NCI-H1048 (cell line): ENCODE data around the gene CLCA2.

ENCODE experiments used
- DNase-seq: peaks from one replicate; lab custom pipeline; 2025; lab: John Stamatoyannopoulos, UW

CLCA2 gene

DNA sequence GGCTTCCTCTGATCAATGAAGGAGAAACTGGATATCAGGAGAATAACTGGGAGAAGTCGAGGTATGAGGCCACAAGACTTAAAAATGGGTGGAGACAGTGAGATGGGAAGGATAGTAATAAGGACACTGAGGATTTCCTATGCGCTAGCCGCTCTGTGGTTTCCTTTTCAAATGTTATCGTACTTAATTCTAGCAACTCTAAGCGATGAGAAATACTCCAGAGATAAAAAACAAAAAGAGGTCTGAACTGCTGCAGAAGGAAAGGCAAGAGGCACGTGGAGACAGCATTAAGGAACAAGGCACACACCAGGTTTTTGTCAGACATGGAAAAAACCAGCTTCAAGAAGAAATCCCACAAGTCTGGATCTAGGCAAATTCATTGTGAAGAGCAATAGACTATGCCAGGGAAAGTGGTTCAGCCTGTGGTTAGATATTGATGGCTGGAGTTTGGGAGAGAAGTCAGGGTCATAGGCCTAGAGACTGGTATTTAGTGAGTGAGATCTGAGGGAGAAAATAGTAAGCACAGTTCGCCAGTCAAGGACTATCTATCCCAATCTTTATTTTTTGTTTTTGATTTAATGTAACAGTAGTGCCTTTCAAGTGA lies 5.3 kb downstream of the CLCA2 start:
- DNase-seq, result no peak

DNA sequence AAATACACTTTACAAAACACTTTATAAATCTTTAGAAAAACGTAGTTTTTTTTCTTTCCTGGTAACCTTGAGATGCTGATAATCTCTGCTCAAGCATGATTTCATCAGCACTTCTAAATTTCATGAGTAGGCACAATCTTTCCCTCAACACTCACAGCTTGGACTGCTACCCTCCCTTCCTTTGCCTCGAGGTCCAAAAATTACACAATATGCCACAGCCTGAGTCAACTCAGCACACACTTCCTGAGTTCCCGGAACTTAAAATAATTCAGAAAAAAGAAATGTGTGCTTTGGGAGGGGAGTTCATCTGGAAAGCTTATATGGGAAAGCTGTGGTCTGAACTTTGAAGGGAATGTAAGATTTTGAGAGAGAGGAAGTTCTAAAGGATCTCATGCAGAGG lies 5.9 kb downstream of the CLCA2 start:
- DNase-seq, result no peak

GRCh38 chr1:86430376-86430775 lies 6.4 kb downstream of the CLCA2 start:
- no peak for DNase-seq

- no peak for DNase-seq
Measured at GRCh38 chr1:86434059-86434458, 10.1 kb downstream of the CLCA2 start.

GRCh38 chr1:86435327-86435726 lies 11.4 kb downstream of the CLCA2 start:
- DNase-seq, result no peak

- no peak for DNase-seq
Measured at GRCh38 chr1:86436041-86436440, 12.1 kb downstream of the CLCA2 start.

DNA sequence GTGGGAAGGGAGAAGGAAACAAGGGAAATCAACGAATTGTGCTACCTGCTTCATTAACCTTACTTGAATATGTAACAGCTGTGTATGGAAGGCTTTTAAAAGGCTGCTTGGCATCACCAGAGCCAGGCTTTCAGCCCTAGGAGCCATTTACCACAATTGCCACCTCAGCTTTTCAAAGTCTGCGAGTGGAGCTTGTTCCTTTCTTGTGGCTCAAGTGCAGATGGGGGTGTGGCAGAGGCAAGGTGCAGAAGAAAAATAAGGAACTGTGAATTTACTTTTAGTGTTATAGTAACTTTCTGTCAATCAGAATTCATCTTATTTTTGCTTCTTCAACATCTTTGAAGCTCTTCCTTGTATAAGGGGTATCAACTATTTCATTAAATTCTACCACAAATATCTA lies 17.6 kb downstream of the CLCA2 start:
- DNase-seq, result no peak

- DNase-seq, result no peak
Measured at GRCh38 chr1:86441997-86442396, 18.0 kb downstream of the CLCA2 start.

- no peak for DNase-seq
Measured at GRCh38 chr1:86445919-86446318, 21.9 kb downstream of the CLCA2 start.

DNA sequence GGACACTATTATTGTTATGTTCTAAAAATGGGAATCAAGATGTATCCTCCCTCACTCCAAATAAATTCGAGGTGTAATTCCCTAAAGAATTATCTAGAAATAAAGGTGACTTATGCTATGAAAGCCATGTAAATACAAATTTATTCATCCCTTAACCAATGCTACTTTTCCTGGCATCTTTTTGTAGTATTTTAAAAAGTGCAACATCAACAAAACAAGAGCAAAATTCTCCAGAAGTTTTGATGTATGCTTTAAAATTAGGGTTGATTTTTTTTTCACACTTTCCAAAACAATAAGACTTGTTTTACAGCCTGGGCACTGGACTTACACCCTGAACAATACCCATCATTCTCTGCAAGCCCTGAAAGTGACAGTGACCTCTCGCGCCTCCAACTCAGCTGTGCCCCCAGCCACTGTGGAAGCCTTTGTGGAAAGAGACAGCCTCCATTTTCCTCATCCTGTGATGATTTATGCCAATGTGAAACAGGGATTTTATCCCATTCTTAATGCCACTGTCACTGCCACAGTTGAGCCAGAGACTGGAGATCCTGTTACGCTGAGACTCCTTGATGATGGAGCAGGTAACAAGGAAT lies 23.3 kb downstream of the CLCA2 start:
- DNase-seq, result no peak

GRCh38 chr1:86448670-86449069 lies 24.7 kb downstream of the CLCA2 start:
- DNase-seq, result no peak

DNA sequence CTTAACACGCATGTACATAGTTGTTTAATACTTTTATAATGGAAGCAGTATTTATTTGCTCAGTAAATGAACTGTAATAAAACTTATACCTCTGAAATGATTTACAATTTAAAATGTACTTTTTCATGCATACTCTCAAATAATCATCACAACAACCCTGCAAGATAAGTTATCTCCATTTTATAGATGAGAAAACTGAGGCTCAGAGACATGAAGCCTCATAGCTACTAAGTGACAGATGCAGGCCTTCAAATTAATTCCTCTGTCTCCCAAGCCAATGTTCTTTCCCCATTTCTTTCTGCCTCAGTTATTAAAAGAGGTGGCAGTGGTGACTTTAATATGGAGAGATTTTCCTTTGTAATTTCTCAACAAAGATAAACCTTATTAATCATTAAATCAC lies 25.1 kb downstream of the CLCA2 start:
- no peak for DNase-seq

GRCh38 chr1:86450847-86451246 lies 26.9 kb downstream of the CLCA2 start:
- DNase-seq, result no peak

GRCh38 chr1:86453664-86454063 lies 29.7 kb downstream of the CLCA2 start:
- no peak for DNase-seq

- no peak for DNase-seq
Measured at GRCh38 chr1:86455073-86455472, 31.1 kb downstream of the CLCA2 start.

DNA sequence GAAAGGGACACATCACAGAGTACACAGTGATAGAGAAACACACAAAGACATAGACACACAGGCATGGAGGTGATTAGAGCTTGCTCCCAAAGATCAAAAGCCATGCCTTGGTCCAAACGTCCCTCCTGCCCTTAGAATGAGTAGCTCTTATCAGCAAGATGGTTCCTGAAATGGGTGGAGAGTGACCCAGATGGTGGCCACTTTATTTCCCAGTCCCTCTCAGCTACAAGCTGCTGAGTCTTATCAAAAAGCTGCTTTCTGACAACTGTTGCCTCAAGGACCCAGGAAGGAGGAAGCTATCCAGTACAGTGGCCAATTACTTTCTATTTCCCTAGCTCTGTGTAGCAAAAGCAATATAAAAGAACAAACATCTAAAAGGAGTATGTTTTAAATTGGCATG lies 37.0 kb downstream of the CLCA2 start:
- DNase-seq, result no peak

- no peak for DNase-seq
Measured at GRCh38 chr1:86461482-86461881, 37.5 kb downstream of the CLCA2 start.

GRCh38 chr1:86464819-86465218 lies 40.8 kb downstream of the CLCA2 start:
- no peak for DNase-seq

GRCh38 chr1:86466109-86466844 lies 42.3 kb downstream of the CLCA2 start:
- DNase-seq, result no peak

- no peak for DNase-seq
Measured at GRCh38 chr1:86466986-86467385, 43.0 kb downstream of the CLCA2 start.

DNA sequence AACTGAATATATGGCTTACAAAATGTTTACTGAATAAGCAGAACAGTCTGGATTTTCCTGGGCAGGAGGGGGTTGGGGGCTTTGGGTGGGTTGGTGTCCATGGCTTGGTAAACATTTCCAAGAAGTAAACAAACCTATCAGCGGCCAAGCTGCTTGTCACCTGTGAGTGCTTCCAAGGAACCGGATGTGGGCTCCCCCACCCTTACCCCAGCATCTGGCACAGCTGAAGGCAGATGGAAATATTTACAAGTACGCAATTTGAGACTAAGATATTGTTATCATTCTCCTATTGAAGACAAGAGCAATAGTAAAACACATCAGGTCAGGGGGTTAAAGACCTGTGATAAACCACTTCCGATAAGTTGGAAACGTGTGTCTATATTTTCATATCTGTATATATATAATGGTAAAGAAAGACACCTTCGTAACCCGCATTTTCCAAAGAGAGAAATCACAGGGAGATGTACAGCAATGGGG lies 44.6 kb downstream of the CLCA2 start, which contains the start of gene CLCA1:
TSS of gene CLCA1 (plus strand) at position 427 of the 477 bp plus-strand sequence. CDS start at position 472, 45 bp downstream.
- DNase-seq, result no peak

GRCh38 chr1:86470859-86471258 lies 46.9 kb downstream of the CLCA2 start:
- DNase-seq, result no peak

- DNase-seq, result no peak
Measured at GRCh38 chr1:86471291-86471690, 47.3 kb downstream of the CLCA2 start.
